Tibial artery (tissue), 4 donors: ENCODE data around the gene LYST.

ENCODE experiments used
- DNase-seq, 2 donors: peaks; one replicate each; pipeline ENCODE4 v3.0.0-alpha.2; 2019
- H3K27ac ChIP-seq, 2 donors: fragments of 200-600 bp; sonication (generic) in 1 of 2; 1 replicate in 1 of 2; 2 replicates in 1 of 2; pipeline ENCODE4 v1.5.1; 2018 to 2019; ENCODE audit warnings: mild to moderate bottlenecking in 1 of 2
- H3K27me3 ChIP-seq, 2 donors: fragments of 200-600 bp; sonication (generic) in 1 of 2; one replicate each; pipeline versions ENCODE4 v1.5.1 to v1.6.0; 2016 to 2019
- H3K36me3 ChIP-seq, 3 donors: fragments of 200-600 bp; sonication (generic) in 2 of 3; one replicate each; pipeline ENCODE4 v1.5.1; 2016 to 2019; ENCODE audit warnings: mild to moderate bottlenecking in 2 of 3
- H3K4me1 ChIP-seq, 4 donors: fragments of 200-600 bp; sonication (generic) in 2 of 4; 1 replicate in 3 of 4; 2 replicates in 1 of 4; pipeline ENCODE4 v1.5.1; 2016 to 2019
- H3K4me3 ChIP-seq, 2 donors: fragments of 200-600 bp; sonication (generic) in 1 of 2; 1 replicate in 1 of 2; 2 replicates in 1 of 2; pipeline ENCODE4 v1.5.1; 2018 to 2019; ENCODE audit warnings: mild to moderate bottlenecking in 2 of 2
- H3K9me3 ChIP-seq, 3 donors: fragments of 200-600 bp; sonication (generic) in 1 of 3; one replicate each; pipeline ENCODE4 v1.5.1; 2016 to 2019
- CTCF ChIP-seq, 2 experiments: fragments of 200-600 bp in 1 of 2; fragments of 450-650 bp in 1 of 2; IDR thresholded peaks; one replicate each; pipeline ENCODE4 v1.5.1; 2017 to 2019; ENCODE audit warnings: antibody characterized with exemption in 2 of 2, mild to moderate bottlenecking in 1 of 2, moderate library complexity in 1 of 2
- intact Hi-C: fragments of 100-400 bp; cut with DNase I; formaldehyde crosslinking; loops from one replicate; pipeline ENCODE4 v1.15.0; 2023; ENCODE audit warnings: low total_unique reads

Gene LYST

GRCh38 chr1:235882816-235883215 lies 16.1 kb upstream of the LYST start:
- H3K36me3 ChIP-seq: no peaks in the 10 kb centered on the region
- no peaks in the 10 kb centered on the region for H3K9me3 ChIP-seq
- peaks cover 0 to 18% (median 13%) of the 10 kb centered on the region in 4 donors for H3K4me1 ChIP-seq
- H3K27ac ChIP-seq: peak overlapping the region; percentile 63 to 66
- intact Hi-C loops: no loop called here
- H3K4me3 ChIP-seq: peak overlapping the region; percentile 21 to 35
- no peak for TF ChIP-seq CTCF (IDR thresholded peaks at IDR 0.05)
- no peaks in the 10 kb centered on the region for H3K27me3 ChIP-seq
- DNase-seq: no peak

- Histone ChIP-seq H3K4me3 (peak overlapping the region in 1 of 2 donors; percentile 35), H3K27ac (peak overlapping the region in 1 of 2 donors; percentile 63), H3K9me3 (no peaks in the 10 kb centered on the region), H3K27me3 (no peaks in the 10 kb centered on the region), H3K36me3 (no peaks in the 10 kb centered on the region), H3K4me1 (peaks cover 0 to 18% (median 13%) of the 10 kb centered on the region in 4 donors)
- no peak for TF ChIP-seq CTCF (IDR thresholded peaks at IDR 0.05)
- no peak for DNase-seq
- intact Hi-C loops: no loop called here
These were observed 15.4 kb upstream of the LYST start for GRCh38 chr1:235881930-235882700.

- H3K36me3 ChIP-seq: no peaks in the 10 kb centered on the region
- H3K27me3 ChIP-seq: no peaks in the 10 kb centered on the region
- no peaks in the 10 kb centered on the region for H3K9me3 ChIP-seq
- H3K27ac ChIP-seq: no peak overlapping the region
- peaks cover 0 to 21% (median 11%) of the 10 kb centered on the region in 4 donors for H3K4me1 ChIP-seq
- H3K4me3 ChIP-seq: no peak overlapping the region
- TF ChIP-seq CTCF (IDR thresholded peaks at IDR 0.05): no peak
- intact Hi-C loops: no loop called here
- DNase-seq: no peak
These were observed 11.5 kb upstream of the LYST start for GRCh38 chr1:235878082-235878811.

GRCh38 chr1:235876402-235876841 lies 9.7 kb upstream of the LYST start:
- no peak for TF ChIP-seq CTCF (IDR thresholded peaks at IDR 0.05)
- intact Hi-C loops: no loop called here
- Histone ChIP-seq H3K36me3 (no peaks in the 10 kb centered on the region), H3K27ac (no peak overlapping the region), H3K27me3 (no peaks in the 10 kb centered on the region), H3K4me3 (no peak overlapping the region), H3K4me1 (peaks cover 0 to 9% (median 3%) of the 10 kb centered on the region in 4 donors), H3K9me3 (no peaks in the 10 kb centered on the region)
- no peak for DNase-seq

GRCh38 chr1:235875036-235875597 lies 8.4 kb upstream of the LYST start:
- Histone ChIP-seq H3K27ac (no peak overlapping the region), H3K4me1 (peaks cover 0 to 9% (median 3%) of the 10 kb centered on the region in 4 donors), H3K4me3 (no peak overlapping the region), H3K36me3 (no peaks in the 10 kb centered on the region), H3K27me3 (no peaks in the 10 kb centered on the region), H3K9me3 (no peaks in the 10 kb centered on the region)
- intact Hi-C loops: no loop called here
- no peak for DNase-seq
- TF ChIP-seq CTCF (IDR thresholded peaks at IDR 0.05): no peak
